NCI-H1092 treated with DMSO at 0.1 percent for 48 hours (cell line): ENCODE measurements around the gene MAPKAPK5.
"Not testable (repeated sequence)": the region's sequence is repeated elsewhere in the genome, so short reads cannot be mapped to it uniquely, and the experiment has no call there.

Experiments used
- DNase-seq: peaks from one replicate; lab custom pipeline; 2025; lab: John Stamatoyannopoulos, UW

The MAPKAPK5 gene, protein sequence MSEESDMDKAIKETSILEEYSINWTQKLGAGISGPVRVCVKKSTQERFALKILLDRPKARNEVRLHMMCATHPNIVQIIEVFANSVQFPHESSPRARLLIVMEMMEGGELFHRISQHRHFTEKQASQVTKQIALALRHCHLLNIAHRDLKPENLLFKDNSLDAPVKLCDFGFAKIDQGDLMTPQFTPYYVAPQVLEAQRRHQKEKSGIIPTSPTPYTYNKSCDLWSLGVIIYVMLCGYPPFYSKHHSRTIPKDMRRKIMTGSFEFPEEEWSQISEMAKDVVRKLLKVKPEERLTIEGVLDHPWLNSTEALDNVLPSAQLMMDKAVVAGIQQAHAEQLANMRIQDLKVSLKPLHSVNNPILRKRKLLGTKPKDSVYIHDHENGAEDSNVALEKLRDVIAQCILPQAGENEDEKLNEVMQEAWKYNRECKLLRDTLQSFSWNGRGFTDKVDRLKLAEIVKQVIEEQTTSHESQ

DNA sequence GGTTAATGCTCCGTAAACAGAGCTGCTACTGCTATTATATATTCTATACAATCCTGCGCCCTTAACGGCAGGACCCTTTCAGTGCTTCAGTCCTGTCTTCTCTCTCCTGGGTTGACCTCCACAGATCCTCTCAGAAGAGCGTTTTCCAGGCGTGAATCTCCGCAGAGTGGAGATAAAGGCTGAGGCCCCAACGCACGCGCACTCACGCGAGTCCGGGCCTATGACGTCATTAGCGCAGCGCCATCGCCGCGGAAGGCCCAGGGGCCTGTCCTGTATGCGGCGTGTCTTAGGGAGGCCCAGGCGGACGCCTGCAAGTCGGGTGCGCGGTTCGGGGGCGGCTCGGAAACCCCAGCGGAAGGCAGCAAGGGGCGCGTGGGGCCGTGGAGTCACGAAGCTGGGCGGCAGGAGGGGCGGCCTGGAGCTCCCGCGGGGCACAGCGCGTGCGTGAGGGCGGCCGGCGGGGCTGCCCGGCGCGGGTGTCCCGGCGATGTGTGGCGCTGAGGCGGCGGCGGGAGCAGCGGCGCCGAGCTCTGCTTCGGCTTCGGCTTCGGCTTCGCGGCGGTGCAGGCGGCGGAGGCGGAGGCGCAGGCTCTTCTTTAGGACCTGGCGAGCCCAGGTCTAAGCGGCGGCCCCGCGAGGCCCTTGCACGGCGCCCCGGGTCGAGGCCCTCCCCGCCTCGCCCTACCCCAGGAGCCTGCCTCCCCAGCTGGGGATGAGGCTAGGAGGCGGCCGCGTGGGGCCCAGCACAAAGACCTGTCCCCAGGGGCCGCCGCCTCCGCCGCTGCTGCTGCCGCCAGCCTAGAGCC lies at the start of gene MAPKAPK5:
Gene MAPKAPK5, plus strand, starts transcription at position 479 of the 806 bp plus-strand sequence. CDS start 506 bp downstream, outside the sequence.
- DNase-seq: peak; percentile 79

DNA sequence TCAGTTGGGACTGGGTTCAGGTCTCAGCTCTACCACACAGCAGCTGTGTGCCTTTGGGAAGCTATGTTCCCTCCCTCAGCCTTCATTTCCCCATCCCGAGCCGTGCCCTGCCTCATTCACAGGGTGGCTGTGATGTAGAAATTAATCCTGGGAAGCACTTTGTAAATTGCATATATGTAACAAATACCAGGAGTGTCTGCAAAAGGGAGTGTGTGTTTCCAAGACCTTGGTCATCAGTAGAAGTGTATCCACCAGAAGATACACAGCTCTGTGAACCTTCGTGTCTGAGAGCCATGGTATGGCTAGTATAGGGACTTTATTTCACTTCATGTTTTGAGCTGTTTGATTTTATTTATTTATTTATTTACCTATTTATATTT lies 49.2 kb upstream of the MAPKAPK5 start:
- no peak for DNase-seq

- no peak for DNase-seq
Measured at GRCh38 chr12:111798182-111798581, 43.8 kb upstream of the MAPKAPK5 start.

DNA sequence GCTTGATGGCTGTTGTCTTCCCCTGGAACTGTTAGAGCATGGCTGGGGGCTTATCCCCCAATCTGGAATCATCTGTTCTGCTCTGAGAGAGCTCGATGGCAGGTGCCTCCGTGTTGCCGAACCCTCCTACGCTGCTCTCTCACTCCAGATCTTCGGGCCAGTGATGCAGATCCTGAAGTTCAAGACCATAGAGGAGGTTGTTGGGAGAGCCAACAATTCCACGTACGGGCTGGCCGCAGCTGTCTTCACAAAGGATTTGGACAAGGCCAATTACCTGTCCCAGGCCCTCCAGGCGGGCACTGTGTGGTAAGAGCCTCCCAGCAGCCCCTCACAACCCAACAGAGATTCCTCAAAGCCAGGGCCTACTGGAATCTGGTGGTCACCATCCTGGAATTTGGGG lies 42.3 kb upstream of the MAPKAPK5 start:
- DNase-seq: no peak

GRCh38 chr12:111803038-111803626 lies 38.9 kb upstream of the MAPKAPK5 start:
- DNase-seq: no peak

- no peak for DNase-seq
Measured at GRCh38 chr12:111803851-111804250, 38.2 kb upstream of the MAPKAPK5 start.

DNA sequence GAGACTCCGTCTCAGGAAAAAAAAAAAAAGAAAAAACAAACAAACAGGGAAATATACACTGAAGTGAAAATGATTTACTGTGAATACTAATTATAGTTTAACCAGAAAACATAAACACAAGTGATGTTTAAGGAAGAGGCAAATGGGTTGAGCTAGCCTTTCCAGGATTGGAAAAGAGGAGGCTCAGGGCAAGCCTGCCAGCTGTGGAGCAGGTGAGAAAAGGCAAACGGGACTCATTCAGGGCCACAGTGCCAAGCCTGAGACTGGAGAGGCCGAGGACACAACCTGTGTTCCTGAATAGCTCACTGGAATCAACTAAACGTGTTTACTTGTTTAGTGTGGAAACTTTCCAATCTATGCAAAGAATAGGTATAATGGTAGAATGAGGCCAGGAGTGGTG lies 35.7 kb upstream of the MAPKAPK5 start:
- DNase-seq: no peak

- no peak for DNase-seq
Measured at GRCh38 chr12:111807232-111807631, 34.8 kb upstream of the MAPKAPK5 start.

GRCh38 chr12:111812881-111813741 lies 28.9 kb upstream of the MAPKAPK5 start:
- peak; percentile 77 for DNase-seq

- DNase-seq: no peak
Measured at GRCh38 chr12:111816065-111816615, 25.9 kb upstream of the MAPKAPK5 start.

DNA sequence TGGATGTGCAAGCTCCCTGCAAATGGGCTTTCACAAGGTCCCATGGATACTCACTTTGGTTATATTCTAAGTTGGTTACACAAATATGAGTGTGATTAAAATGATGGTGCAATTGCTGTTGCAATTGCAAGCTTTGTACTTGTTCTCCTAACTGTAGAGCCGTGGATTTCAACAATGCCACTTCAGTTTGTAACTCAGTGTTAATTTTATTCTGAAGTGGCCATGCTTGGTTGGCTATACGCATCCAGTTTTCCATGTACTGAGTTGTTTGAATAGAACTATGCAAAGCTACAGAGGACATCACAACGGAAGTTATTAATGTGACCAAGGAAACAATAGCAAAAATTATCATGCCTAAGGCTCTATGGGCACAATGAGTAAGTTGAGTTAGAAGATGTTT lies 25.1 kb upstream of the MAPKAPK5 start:
- not testable (repeated sequence) for DNase-seq

GRCh38 chr12:111818340-111818739 lies 23.7 kb upstream of the MAPKAPK5 start:
- DNase-seq: no peak

DNA sequence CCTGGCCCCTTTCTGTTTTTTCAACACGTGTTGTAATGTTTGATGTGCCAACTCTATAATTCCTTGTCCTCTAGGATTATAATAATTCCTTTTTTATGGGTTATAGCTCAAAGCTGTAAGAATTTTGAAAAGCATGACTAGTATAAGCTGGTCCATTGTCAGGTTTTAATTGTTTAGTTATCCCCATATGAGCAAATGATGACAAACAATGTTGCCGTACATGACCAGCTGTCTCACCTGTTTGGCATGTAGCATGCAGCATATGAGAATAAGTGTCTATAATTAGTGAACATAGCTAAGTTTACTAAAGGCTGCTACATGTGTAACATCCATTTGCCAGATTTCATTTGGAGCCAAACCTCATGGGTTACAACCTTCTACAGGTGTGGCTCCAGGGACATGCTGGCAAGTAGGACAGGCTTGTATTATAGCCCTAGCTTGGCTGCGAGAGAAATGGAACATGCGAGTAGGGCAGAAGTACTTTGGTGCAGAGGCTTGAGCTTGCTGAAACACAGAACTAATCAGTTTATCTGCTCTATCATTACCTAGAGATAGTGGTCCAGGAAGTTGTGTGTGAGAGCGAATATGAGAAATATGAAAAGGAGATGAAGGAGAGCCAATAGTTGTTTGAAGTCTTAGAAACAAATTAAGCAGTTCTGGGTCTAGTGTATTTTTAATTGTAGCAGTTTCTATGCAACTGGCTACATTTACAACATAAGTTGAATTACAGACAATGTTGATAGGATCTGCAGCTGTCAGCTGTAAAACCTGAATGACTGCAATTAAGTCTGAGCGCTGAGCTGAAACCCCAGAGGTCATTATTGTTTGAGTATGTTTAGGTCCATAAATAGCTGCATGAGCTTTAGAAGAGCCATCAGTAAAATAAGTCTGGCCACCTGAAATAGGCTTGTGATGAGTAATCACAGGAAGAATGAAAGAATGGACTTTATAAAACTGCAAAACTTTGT lies 22.6 kb upstream of the MAPKAPK5 start:
- peak; percentile 51 for DNase-seq

DNA sequence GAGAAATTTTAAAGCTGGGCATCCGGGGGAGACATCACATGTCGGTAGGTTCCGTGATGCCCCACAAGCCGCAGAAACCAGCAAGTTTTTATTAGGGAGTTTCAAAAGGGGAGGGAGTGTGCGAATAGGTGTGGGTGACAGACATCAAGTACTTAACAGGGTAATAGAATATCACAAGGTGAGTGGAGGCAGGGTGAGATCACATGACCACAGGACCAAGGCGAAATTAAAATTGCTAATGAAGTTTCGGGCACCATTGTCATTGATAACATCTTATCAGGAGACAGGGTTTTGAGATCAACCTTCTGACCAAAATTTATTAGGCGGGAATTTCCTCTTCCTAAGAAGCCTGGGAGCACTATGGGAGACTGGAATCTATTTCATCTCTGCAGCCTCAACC lies 21.2 kb upstream of the MAPKAPK5 start:
- DNase-seq: not testable (repeated sequence)

DNA sequence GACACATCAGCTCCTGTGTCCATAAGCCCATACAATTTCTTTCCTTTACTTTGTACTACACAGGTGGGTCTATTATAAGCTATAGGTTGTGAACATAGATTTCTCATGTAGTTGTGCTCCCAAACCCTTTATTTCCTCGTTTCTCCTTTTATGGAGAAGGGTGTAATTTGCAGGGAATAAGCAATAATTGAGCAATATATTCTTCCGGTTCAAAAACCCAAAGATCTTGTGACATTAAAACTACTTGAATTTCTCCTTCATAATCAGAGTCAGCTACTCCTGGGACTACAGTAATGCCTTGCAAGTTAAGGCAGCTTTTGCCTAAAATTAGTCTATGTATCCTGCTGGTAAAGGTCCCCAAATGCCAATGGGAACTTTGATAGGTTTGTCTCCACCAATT lies 19.1 kb upstream of the MAPKAPK5 start:
- no peak for DNase-seq

DNA sequence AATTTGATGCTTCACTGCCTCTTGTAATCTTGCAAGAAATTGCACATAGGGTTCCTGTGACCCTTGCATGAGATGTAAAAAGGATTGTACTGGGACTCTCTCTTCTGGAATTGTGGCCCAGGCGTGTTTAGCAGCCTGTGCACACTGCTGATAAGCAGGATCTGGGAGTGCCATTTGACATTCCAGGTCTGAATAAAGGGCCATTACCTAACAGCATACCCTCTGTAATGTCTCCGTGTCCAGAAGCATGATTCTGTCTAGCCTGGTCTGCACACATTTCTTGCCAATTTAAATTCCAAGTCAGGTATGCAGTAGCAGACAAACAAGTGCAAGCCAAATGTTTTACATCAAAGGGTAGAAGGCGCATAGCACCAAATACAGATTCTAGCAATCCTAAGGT lies 18.1 kb upstream of the MAPKAPK5 start:
- no peak for DNase-seq

DNA sequence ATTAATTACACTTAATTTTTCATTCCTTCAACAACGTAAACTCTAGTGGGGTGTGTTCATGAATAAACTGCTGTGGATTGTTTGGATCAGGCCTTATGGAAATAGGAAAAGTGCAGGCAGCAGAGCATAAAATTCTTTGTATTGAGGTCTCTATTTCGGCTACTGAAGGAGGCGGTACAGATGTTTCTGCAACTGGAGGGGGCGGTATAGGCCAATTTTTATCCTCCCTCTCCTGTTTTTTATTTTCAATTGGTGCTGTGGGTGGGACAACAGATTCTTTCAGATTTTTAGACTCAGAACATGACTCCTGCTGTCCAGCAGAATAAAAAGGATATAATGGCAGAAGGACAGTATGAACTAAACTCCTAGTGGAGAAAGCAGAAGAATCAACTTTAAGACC lies 17.7 kb upstream of the MAPKAPK5 start:
- DNase-seq: peak; percentile 3

- DNase-seq: no peak
Measured at GRCh38 chr12:111825509-111825908, 16.5 kb upstream of the MAPKAPK5 start.

DNA sequence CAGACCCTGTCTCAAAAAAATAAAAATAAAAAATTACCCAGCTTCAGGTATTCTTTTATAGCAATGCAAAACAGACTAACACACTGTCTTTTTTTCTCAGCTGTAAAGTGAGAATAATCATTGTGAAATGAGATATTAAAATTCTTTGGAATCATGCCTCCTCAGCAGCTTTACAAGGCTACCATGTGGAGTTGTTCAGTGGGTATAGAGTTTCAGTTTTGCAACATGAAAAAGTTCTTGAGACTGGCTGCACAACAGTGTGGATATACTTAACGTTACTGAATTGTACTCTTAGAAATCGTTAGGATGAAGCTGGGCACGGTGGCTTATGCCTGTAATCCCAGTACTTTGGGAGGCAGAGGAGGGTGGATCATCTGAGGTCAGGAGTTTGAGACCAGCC lies 15.7 kb upstream of the MAPKAPK5 start:
- DNase-seq: no peak

- no peak for DNase-seq
Measured at GRCh38 chr12:111826992-111827391, 15.0 kb upstream of the MAPKAPK5 start.
